ENCODE data around the gene RPTOR.

The RPTOR gene

GRCh38 chr17:80852476-80853015 is 307.9 kb downstream of the RPTOR start:
- H3K9ac ChIP-seq (ENCODE audit: low read length), result no peak overlapping the region
- no peaks in the 10 kb centered on the region for H3K9me3 ChIP-seq (ENCODE audit: control insufficient read depth, low read length)
- peaks cover 16% of the 10 kb centered on the region for H3K36me3 ChIP-seq (ENCODE audit: control insufficient read depth, insufficient read depth, low read length, severe bottlenecking)
- H3K27me3 ChIP-seq (replicated peaks; ENCODE audit: control insufficient read depth, insufficient read depth, low read length), result no peaks in the 10 kb centered on the region
- DNase-seq (ENCODE audit: low read depth), result no peak
- H3K4me1 ChIP-seq (ENCODE audit: control insufficient read depth, insufficient read depth, low read length), result peaks cover 16% of the 10 kb centered on the region
- H3K4me3 ChIP-seq (ENCODE audit: low read length), result no peak overlapping the region

GRCh38 chr17:80853076-80853475 is 308.4 kb downstream of the RPTOR start:
- Histone ChIP-seq H3K9ac (ENCODE audit: low read length) (no peak overlapping the region), H3K4me3 (ENCODE audit: low read length) (no peak overlapping the region), H3K9me3 (ENCODE audit: control insufficient read depth, low read length) (no peaks in the 10 kb centered on the region), H3K4me1 (ENCODE audit: control insufficient read depth, insufficient read depth, low read length) (peaks cover 16% of the 10 kb centered on the region), H3K27me3 (replicated peaks; ENCODE audit: control insufficient read depth, insufficient read depth, low read length) (no peaks in the 10 kb centered on the region), H3K36me3 (ENCODE audit: control insufficient read depth, insufficient read depth, low read length, severe bottlenecking) (peaks cover 10% of the 10 kb centered on the region)
- no peak for DNase-seq (ENCODE audit: low read depth)

DNA sequence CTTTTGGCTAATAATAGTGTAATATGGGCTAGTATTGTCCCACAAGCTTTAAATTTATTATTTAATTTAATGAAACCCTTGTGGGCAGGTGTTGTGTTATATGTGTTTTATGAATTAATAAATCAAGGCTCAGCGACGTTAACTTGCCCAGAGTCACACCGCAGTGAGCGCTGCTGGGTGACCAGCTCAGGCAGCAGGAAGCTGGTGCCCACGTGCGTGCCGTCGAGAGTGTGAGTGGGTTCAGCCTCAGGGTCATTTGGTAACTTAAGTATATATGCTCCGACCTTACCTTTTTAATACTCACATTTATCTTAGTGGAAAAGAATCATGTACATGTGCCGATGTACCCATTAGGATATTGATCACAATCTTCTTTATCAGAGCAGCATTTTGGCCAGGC is 309.6 kb downstream of the RPTOR start:
- DNase-seq (ENCODE audit: low read depth), result no peak
- Histone ChIP-seq H3K9me3 (ENCODE audit: control insufficient read depth, low read length) (no peaks in the 10 kb centered on the region), H3K9ac (ENCODE audit: low read length) (no peak overlapping the region), H3K36me3 (ENCODE audit: control insufficient read depth, insufficient read depth, low read length, severe bottlenecking) (peaks cover 6% of the 10 kb centered on the region), H3K27me3 (replicated peaks; ENCODE audit: control insufficient read depth, insufficient read depth, low read length) (no peaks in the 10 kb centered on the region), H3K4me3 (ENCODE audit: low read length) (no peak overlapping the region), H3K4me1 (ENCODE audit: control insufficient read depth, insufficient read depth, low read length) (peaks cover 23% of the 10 kb centered on the region)

- peaks cover 6% of the 10 kb centered on the region for H3K36me3 ChIP-seq (ENCODE audit: control insufficient read depth, insufficient read depth, low read length, severe bottlenecking)
- H3K9me3 ChIP-seq (ENCODE audit: control insufficient read depth, low read length), result no peaks in the 10 kb centered on the region
- no peak overlapping the region for H3K9ac ChIP-seq (ENCODE audit: low read length)
- no peaks in the 10 kb centered on the region for H3K27me3 ChIP-seq (replicated peaks; ENCODE audit: control insufficient read depth, insufficient read depth, low read length)
- no peak for DNase-seq (ENCODE audit: low read depth)
- H3K4me3 ChIP-seq (ENCODE audit: low read length), result no peak overlapping the region
- peaks cover 29% of the 10 kb centered on the region for H3K4me1 ChIP-seq (ENCODE audit: control insufficient read depth, insufficient read depth, low read length)
Measured at GRCh38 chr17:80855196-80855947, 310.7 kb downstream of the RPTOR start.

GRCh38 chr17:80855948-80856862 is 311.6 kb downstream of the RPTOR start:
- no peaks in the 10 kb centered on the region for H3K9me3 ChIP-seq (ENCODE audit: control insufficient read depth, low read length)
- no peaks in the 10 kb centered on the region for H3K27me3 ChIP-seq (replicated peaks; ENCODE audit: control insufficient read depth, insufficient read depth, low read length)
- peak overlapping the region; percentile 16 for H3K4me3 ChIP-seq (ENCODE audit: low read length)
- peak overlapping the region; percentile 74 for H3K9ac ChIP-seq (ENCODE audit: low read length)
- peaks cover 6% of the 10 kb centered on the region for H3K36me3 ChIP-seq (ENCODE audit: control insufficient read depth, insufficient read depth, low read length, severe bottlenecking)
- H3K4me1 ChIP-seq (ENCODE audit: control insufficient read depth, insufficient read depth, low read length), result peaks cover 29% of the 10 kb centered on the region
- DNase-seq (ENCODE audit: low read depth), result peak; percentile 98

- Histone ChIP-seq H3K4me3 (ENCODE audit: low read length) (peak overlapping the region; percentile 16), H3K4me1 (ENCODE audit: control insufficient read depth, insufficient read depth, low read length) (peaks cover 29% of the 10 kb centered on the region), H3K27me3 (replicated peaks; ENCODE audit: control insufficient read depth, insufficient read depth, low read length) (no peaks in the 10 kb centered on the region), H3K9me3 (ENCODE audit: control insufficient read depth, low read length) (no peaks in the 10 kb centered on the region), H3K36me3 (ENCODE audit: control insufficient read depth, insufficient read depth, low read length, severe bottlenecking) (peaks cover 6% of the 10 kb centered on the region), H3K9ac (ENCODE audit: low read length) (peak overlapping the region; percentile 74)
- peak; percentile 8 for DNase-seq (ENCODE audit: low read depth)
Measured at GRCh38 chr17:80856863-80857755, 312.5 kb downstream of the RPTOR start.

GRCh38 chr17:80857756-80858171 is 313.1 kb downstream of the RPTOR start:
- DNase-seq (ENCODE audit: low read depth), result no peak
- no peak overlapping the region for H3K4me3 ChIP-seq (ENCODE audit: low read length)

DNA sequence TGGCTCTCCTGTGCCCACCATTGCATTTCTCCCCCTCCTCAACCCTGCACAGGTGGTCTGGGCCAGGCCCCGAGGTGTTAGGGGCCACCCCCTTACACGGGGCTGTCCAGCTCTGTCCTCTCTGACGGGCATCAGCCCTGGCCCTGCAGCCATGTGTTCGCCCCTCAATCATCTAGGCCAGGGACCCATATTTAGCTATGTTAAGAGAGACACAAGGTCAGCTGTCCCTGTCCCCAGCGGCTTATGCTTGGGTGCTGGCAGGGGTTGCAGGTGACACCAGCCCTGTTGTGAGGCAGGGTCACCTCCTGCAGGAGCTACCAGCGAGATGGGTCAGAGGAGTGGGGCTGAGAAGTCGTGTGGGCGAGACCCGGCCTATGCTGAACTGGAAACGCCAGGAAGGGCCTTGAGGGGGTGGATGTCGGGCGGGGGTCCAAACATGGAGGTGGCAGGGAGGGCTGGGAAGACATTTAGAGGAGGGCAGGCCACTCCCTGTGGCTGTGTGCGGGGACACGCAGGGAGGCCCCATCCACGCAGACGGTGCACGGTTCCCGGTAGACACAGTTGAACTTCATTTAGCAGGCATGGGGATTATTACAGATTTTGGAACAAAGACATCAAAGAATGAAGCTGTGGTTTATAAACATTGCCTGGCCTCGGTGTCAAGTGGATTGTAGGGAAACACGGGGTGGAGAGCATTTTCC is 313.8 kb downstream of the RPTOR start:
- H3K9ac ChIP-seq (ENCODE audit: low read length), result peak overlapping the region; percentile 61
- DNase-seq (ENCODE audit: low read depth), result no peak
- no peak overlapping the region for H3K4me3 ChIP-seq (ENCODE audit: low read length)
- peaks cover 13% of the 10 kb centered on the region for H3K36me3 ChIP-seq (ENCODE audit: control insufficient read depth, insufficient read depth, low read length, severe bottlenecking)
- no peaks in the 10 kb centered on the region for H3K27me3 ChIP-seq (replicated peaks; ENCODE audit: control insufficient read depth, insufficient read depth, low read length)
- no peaks in the 10 kb centered on the region for H3K9me3 ChIP-seq (ENCODE audit: control insufficient read depth, low read length)
- peaks cover 29% of the 10 kb centered on the region for H3K4me1 ChIP-seq (ENCODE audit: control insufficient read depth, insufficient read depth, low read length)

More at GRCh38 chr17:80857756-80858171, 313.1 kb downstream of the RPTOR start:
- H3K27me3 ChIP-seq (replicated peaks; ENCODE audit: control insufficient read depth, insufficient read depth, low read length), result no peaks in the 10 kb centered on the region
- H3K9ac ChIP-seq (ENCODE audit: low read length), result peak overlapping the region; percentile 14
- H3K4me1 ChIP-seq (ENCODE audit: control insufficient read depth, insufficient read depth, low read length), result peaks cover 29% of the 10 kb centered on the region
- H3K36me3 ChIP-seq (ENCODE audit: control insufficient read depth, insufficient read depth, low read length, severe bottlenecking), result peaks cover 7% of the 10 kb centered on the region
- no peaks in the 10 kb centered on the region for H3K9me3 ChIP-seq (ENCODE audit: control insufficient read depth, low read length)

GRCh38 chr17:80859002-80859941 is 314.6 kb downstream of the RPTOR start:
- peaks cover 17% of the 10 kb centered on the region for H3K36me3 ChIP-seq (ENCODE audit: control insufficient read depth, insufficient read depth, low read length, severe bottlenecking)
- DNase-seq (ENCODE audit: low read depth), result peak; percentile 87
- peak overlapping the region; percentile 61 for H3K9ac ChIP-seq (ENCODE audit: low read length)
- H3K4me3 ChIP-seq (ENCODE audit: low read length), result no peak overlapping the region
- no peaks in the 10 kb centered on the region for H3K9me3 ChIP-seq (ENCODE audit: control insufficient read depth, low read length)
- peaks cover 29% of the 10 kb centered on the region for H3K4me1 ChIP-seq (ENCODE audit: control insufficient read depth, insufficient read depth, low read length)
- H3K27me3 ChIP-seq (replicated peaks; ENCODE audit: control insufficient read depth, insufficient read depth, low read length), result no peaks in the 10 kb centered on the region

All from adipocyte (in vitro differentiated cells).